GM12801 (cell line): ENCODE data around the gene ZNF846.

Experiments used
- TF ChIP-seq, protein P1 (sequence below): IDR thresholded peaks from one replicate; pipeline ENCODE4 v1.5.1; 2011; ENCODE audit warnings: control low read depth; ENCODE audit not compliant: insufficient read length; ENCODE audit errors: extremely low read depth

Gene ZNF846

DNA sequence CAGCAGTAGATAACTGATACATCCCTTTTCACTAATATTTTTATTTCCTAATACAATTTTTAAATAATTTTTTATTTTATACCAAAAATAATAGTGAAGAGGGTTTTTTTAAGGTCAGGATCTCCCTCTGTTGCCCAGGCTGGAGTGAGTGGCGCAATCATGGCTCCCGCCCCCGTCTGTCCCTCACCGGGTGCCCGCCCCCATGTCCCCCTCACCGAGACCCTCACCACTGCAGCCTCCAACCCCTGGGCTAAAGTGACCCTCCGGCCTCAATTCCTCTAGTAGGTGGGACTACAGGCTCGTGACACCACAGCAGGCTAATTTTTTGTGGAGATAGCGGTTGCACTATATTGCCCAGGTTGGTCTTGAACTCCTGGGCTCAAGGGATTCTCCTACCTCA, 17.8 kb upstream of the ZNF846 start:
- TF ChIP-seq, protein P1, sequence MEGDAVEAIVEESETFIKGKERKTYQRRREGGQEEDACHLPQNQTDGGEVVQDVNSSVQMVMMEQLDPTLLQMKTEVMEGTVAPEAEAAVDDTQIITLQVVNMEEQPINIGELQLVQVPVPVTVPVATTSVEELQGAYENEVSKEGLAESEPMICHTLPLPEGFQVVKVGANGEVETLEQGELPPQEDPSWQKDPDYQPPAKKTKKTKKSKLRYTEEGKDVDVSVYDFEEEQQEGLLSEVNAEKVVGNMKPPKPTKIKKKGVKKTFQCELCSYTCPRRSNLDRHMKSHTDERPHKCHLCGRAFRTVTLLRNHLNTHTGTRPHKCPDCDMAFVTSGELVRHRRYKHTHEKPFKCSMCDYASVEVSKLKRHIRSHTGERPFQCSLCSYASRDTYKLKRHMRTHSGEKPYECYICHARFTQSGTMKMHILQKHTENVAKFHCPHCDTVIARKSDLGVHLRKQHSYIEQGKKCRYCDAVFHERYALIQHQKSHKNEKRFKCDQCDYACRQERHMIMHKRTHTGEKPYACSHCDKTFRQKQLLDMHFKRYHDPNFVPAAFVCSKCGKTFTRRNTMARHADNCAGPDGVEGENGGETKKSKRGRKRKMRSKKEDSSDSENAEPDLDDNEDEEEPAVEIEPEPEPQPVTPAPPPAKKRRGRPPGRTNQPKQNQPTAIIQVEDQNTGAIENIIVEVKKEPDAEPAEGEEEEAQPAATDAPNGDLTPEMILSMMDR = no peak

DNA sequence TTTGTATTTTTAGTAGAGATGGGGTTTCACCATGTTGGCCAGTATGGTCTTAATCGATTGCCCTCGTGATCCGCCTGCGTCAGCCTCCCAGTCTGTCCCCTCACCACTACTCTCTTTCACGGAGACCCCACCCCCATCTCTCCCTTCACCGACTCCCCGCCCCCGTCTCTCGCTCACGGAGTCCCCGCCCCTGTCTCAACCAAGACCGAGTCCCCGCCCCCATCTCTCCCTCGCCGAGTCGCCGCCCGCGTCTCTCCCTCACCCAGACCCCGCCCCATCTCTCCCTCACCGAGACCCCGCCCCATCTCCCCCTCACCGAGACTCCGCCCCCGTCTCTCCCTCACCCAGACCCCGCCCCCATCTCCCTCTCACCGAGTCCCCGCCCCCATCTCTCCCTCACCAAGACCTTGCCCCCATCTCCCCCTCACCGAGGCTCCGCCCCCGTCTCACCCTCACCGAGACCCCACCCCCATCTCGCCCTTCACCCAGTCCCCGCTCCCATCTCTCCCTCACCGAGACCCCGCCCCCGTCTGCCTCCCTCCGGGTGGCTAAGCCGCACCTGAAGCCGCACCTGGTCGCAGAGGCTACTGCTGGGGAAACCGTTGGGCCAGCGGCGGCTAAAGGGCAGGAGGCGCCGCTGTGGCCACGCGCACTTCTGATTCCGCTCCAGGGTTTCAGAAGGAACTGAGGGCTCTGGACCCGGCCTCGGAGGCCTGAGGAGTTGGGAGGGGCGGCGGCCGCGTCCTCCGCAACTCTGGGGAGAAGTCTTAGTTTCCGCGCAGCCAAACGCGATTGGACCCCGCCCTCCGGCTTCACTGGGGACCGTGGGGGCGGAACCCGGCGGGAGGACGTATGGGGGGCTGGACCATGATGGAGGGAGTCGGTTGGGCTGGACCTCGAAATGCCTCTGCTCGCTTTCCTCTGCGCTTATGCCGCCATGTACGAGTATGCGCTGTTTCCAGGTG, 17.1 kb upstream of the ZNF846 start:
- TF ChIP-seq, protein P1 = no peak

DNA sequence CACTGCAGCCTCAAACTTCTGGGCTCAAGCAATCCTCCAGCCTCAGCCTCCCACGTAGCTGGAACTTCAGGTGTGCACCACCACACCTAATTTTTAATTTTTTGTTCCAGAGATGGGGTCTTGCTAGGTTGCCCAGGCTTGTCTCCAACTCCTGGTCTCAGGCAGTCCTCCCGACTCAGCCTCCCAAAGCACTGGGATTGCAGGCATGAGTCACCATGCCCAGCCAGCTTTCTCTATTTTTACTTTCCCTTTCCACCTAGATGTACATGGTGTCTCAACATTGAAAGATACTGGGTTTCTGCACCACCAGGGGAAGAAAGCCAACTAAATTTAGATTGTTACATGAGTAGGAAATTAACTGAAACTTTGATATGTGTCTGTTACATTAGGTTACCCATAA, 13.8 kb upstream of the ZNF846 start:
- TF ChIP-seq, protein P1 = no peak

DNA sequence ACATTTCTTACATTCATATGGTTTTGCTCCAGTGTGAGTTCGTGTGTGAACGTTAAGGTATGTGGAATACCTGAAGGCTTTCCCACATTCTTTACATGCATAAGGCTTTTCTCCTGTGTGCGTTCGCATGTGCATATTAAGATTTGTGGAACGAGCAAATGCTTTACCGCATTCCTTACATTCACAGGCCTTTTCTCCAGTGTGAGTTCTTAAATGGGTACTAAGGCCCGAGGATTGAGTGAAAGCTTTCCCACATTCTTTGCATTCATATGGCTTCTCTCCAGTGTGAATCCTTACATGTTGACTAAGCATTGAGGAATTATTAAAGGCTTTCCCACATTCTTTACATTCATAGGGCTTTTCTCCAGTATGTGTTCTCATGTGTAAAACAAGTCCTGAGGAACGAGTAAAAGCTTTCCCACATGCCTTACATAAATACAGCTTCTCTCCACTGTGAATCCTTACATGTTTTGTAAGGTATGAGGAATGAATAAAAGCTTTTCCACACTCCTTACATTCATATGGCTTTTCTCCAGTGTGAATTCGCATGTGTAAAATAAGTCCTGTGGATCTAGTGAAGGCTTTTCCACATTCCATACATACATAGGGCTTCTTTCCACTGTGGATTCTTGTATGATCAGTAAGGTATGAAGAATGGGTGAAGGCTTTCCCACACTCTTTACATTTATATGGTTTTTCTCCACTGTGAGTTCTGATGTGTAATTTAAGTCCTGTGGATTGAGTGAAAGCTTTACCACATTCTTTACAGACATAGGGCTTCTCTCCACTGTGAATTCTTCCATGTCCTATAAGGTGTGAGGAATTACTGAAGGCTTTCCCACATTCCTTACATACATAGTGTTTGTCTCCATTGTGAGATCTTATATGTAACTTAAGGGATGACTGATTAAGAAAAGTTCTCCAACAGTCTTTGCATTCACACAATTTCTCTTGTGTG, 10.7 kb downstream of the ZNF846 start:
- TF ChIP-seq, protein P1 = no peak

DNA sequence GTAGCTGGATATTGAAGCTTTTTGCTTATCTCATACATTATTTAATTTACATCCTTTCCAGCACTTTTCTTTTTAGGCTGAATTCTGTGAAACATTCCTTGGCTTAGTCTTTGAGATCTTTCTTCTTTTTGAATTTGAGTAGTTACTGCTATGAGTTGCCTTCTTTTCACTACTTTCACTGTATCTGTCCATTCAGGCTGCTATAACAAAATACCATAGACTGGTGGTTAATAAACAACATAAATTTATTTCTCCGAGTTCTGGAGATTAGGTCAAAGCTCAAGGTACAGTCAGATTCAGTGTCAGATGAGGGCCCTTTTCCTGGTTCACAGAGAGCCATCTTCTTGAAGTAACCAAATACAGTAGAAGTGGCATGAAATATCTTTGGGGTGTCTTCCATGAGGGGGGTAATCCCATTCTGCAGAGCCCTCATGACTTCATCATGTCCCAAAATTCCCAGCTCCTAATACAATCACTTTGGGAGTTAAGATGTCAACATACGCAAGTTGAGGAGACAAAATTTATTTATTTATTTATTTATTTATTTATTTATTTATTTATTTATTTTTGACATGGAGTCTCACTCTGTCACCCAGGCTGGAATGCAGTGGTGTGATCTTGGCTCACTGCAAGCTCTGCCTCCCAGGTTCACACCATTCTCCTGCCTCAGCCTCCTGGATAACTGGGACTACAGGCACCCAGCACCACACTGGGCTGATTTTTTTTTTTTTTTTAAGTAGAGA, 15.7 kb downstream of the ZNF846 start:
- TF ChIP-seq, protein P1 = no peak

DNA sequence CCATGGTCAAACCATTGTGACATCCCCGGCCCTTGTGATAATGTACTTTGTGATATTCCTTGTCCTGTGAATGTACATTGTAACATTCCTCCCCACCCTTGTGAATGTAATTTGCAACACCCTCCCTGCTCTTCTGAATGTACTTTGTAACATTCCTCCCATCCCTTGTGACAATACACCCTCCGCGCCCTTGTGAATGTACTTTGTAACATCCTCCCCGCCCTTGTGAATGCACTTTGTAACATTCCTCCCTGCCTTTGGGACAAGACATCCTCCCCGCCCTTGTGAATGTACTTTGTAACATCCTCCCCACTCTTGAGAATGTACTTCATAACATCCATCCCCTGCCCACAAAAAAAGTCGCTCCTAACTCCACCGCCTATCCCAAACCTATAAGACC, 17.1 kb downstream of the ZNF846 start:
- TF ChIP-seq, protein P1 = no peak
